AG10803 (cell line): Measurements from ENCODE around the gene CDC25C.
"Not testable (repeated sequence)": the region's sequence is repeated elsewhere in the genome, so short reads cannot be mapped to it uniquely, and the experiment has no call there.

Source experiments
- DNase-seq: peaks from one replicate; pipeline ENCODE4 v3.0.0; 2010; ENCODE audit warnings: low read depth
- H3K4me3 ChIP-seq: 2 replicates; pipeline ENCODE4 v1.5.1; 2011; ENCODE audit warnings: mild to moderate bottlenecking, low read length, control low read depth
- CTCF ChIP-seq: conservative IDR thresholded peaks from 2 replicates; pipeline ENCODE4 v1.5.1; 2011; ENCODE audit warnings: mild to moderate bottlenecking, low read length, control low read depth, inconsistent platforms

Gene CDC25C

GRCh38 chr5:138263581-138263980 lies 68.0 kb downstream of the CDC25C start:
- no peak overlapping the region for H3K4me3 ChIP-seq
- DNase-seq: no peak
- no peak for TF ChIP-seq CTCF

GRCh38 chr5:138258704-138259292 lies 72.8 kb downstream of the CDC25C start:
- no peak for TF ChIP-seq CTCF
- H3K4me3 ChIP-seq: no peak overlapping the region
- DNase-seq: no peak

- DNase-seq: no peak
These were observed 74.0 kb downstream of the CDC25C start for GRCh38 chr5:138257583-138257982.

GRCh38 chr5:138252944-138253343 lies 78.7 kb downstream of the CDC25C start:
- no peak for DNase-seq
- TF ChIP-seq CTCF: no peak
- no peak overlapping the region for H3K4me3 ChIP-seq

More at GRCh38 chr5:138257583-138257982, 74.0 kb downstream of the CDC25C start:
- no peak for TF ChIP-seq CTCF
- no peak overlapping the region for H3K4me3 ChIP-seq

GRCh38 chr5:138247800-138248199 lies 83.8 kb downstream of the CDC25C start:
- H3K4me3 ChIP-seq, DNase-seq: not testable (repeated sequence)

- no peak for TF ChIP-seq CTCF
- DNase-seq: no peak
- no peak overlapping the region for H3K4me3 ChIP-seq
These were observed 84.8 kb downstream of the CDC25C start for GRCh38 chr5:138246822-138247221.

- DNase-seq: no peak
- no peak for TF ChIP-seq CTCF
- no peak overlapping the region for H3K4me3 ChIP-seq
These were observed 85.3 kb downstream of the CDC25C start for GRCh38 chr5:138246334-138246733.

GRCh38 chr5:138245717-138246116 lies 85.9 kb downstream of the CDC25C start:
- TF ChIP-seq CTCF: no peak
- no peak for DNase-seq
- no peak overlapping the region for H3K4me3 ChIP-seq
